ENCODE results near the gene TK1.

The TK1 gene

DNA sequence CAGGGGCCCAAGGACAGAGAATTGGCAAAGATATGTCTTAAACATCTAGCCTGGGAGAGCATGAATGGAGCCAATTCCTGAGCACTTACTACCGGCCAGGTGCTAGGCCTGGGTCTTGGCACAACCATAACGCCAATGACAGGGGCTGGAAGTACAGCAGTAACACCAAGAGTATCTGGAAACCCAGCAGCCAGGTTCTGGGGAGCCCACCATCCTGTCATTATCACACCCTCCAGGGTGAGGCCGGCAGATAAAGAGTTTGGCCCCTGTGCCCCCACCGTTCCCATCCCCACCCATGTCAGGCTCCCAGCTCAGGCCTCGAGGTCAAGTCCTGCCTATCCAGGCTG, 56.8 kb downstream of the TK1 start:
- Histone ChIP-seq H3K4me1 (ENCODE audit: insufficient read depth, low read length) (peaks cover 82% of the 10 kb centered on the region), H2AFZ (ENCODE audit: low read depth, low read length) (no peak overlapping the region; the same call in 1 of the 2 replicates), H3K4me2 (ENCODE audit: insufficient read depth, low read length) (peak overlapping the region; percentile 94), H3K36me3 (ENCODE audit: insufficient read depth, low read length) (peaks cover 27% of the 10 kb centered on the region), H3K9ac (ENCODE audit: low read depth, low read length) (peak overlapping the region; percentile 70), H3K4me3 (ENCODE audit: low read depth in 1 of 2, low read length in 2 of 2) (peak overlapping the region in 1 of 2 experiments; percentile 71; a peak in 2 of 4 replicates), H3K27ac (ENCODE audit: low read length) (peak overlapping the region; percentile 97), H4K20me1 (ENCODE audit: insufficient read depth, low read length) (peaks cover 26% of the 10 kb centered on the region), H3K27me3 (ENCODE audit: insufficient read depth, low read length, poor library complexity) (no peaks in the 10 kb centered on the region), H3K9me3 (ENCODE audit: insufficient read depth, low read length, severe bottlenecking) (no peaks in the 10 kb centered on the region), H3K79me2 (ENCODE audit: insufficient read depth, low read length) (peaks cover 12% of the 10 kb centered on the region)
- no peak for DNase-seq
- peak; percentile 1 for ATAC-seq (ENCODE audit: insufficient read depth, low read depth)
- TF ChIP-seq CTCF (IDR thresholded peaks at IDR 0.05; ENCODE audit: borderline replicate concordance, extremely low read depth, low read length, poor library complexity, severe bottlenecking) (no peak), EZH2 (IDR thresholded peaks at IDR 0.05; ENCODE audit: borderline replicate concordance, low read depth, low read length, severe bottlenecking) (no peak)

DNA sequence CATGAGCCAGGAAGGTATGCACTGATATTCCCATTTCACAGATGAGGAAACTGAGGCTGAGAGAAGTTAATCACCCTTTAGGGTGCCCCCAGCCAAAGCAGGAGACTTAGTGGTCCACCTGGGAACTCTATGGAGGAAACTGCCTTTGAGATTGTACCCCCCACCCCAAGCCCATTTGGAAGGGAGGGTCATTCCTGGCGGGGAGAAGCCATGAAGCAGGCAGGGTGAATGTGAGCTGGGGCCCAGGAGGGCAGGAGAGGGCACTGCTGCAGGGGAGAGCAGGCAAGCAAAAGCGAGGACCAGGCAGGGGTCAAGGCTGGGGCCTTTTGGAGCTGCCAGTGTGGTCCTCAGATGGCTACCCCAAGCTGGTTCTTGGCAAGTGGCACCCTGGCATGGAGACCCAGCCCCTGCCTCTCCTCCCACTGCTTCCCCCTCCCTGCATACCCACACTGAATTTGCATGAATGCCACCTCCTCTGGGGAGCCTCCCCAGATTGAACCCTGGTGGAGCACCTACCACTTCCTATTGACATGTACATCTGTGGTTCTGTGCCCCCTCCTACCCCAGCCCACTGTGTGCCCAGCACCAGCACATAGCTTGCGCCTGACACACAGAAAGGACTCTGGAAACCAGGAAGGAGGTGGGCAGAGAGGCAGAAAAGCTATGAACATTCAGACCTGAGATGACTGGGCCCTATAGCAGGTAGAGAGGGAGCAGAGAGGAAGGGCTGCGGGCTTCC, 57.3 kb downstream of the TK1 start:
- peak overlapping the region; percentile 70 for H3K9ac ChIP-seq (ENCODE audit: low read depth, low read length)
- ATAC-seq (ENCODE audit: insufficient read depth, low read depth) (peak; percentile 3; the same call in 1 of the 3 replicates), DNase-seq (peak; percentile 75)
- peaks cover 22% of the 10 kb centered on the region for H3K36me3 ChIP-seq (ENCODE audit: insufficient read depth, low read length)
- no peak for TF ChIP-seq CTCF (IDR thresholded peaks at IDR 0.05; ENCODE audit: borderline replicate concordance, extremely low read depth, low read length, poor library complexity, severe bottlenecking)
- no peak for TF ChIP-seq EZH2 (IDR thresholded peaks at IDR 0.05; ENCODE audit: borderline replicate concordance, low read depth, low read length, severe bottlenecking)
- peak overlapping the region in 1 of 2 experiments; percentile 71; a peak in 2 of 4 replicates for H3K4me3 ChIP-seq (ENCODE audit: low read depth in 1 of 2, low read length in 2 of 2)
- H3K27ac ChIP-seq (ENCODE audit: low read length) = peak overlapping the region; percentile 97
- H3K79me2 ChIP-seq (ENCODE audit: insufficient read depth, low read length) = peaks cover 12% of the 10 kb centered on the region
- peaks cover 82% of the 10 kb centered on the region for H3K4me1 ChIP-seq (ENCODE audit: insufficient read depth, low read length)
- no peak overlapping the region for H2AFZ ChIP-seq (ENCODE audit: low read depth, low read length)
- H3K9me3 ChIP-seq (ENCODE audit: insufficient read depth, low read length, severe bottlenecking) = no peaks in the 10 kb centered on the region
- peak overlapping the region; percentile 94 for H3K4me2 ChIP-seq (ENCODE audit: insufficient read depth, low read length)
- no peaks in the 10 kb centered on the region for H3K27me3 ChIP-seq (ENCODE audit: insufficient read depth, low read length, poor library complexity)
- H4K20me1 ChIP-seq (ENCODE audit: insufficient read depth, low read length) = peaks cover 22% of the 10 kb centered on the region

DNA sequence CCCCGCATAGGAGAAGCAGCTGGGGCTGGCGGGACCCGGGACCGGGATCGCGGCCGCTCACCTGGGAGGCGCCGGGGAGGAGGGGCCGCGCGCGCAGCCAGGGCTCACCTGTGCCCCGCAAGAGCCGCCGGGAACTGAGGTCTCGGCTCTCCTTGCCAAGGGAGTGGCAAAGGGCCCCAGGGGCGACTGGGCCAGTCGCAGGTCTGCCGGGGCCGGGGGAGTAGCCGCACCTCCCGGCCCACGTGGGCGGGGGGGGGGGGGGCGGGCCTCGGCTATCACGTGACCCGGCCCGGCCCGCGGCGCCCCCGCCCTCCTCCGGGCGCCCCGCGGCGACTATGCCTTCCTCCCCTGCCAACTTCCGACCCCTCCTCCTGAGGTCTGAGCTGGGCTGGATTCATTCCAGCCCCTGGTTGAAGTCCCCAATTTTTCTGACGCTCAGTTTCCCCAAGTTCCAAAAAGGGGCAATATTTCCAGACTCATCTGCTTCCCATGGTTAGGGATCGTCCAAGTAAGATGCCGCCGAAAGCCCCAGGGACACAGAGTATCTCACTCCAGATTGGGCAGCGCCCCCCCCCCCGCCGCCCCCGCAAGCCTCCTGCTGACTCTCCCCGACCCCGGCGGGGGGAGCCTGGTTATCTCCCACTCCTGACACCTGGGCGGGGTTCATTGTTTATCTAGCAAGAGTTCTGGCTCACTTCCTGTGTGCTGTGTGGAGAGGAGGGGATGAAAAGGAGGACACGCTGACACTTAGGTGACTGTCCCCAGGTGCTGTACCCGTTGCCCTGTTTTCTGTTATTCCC, 58.1 kb downstream of the TK1 start, which contains the start of gene TMC6:
TMC6 (minus strand) TSS at position 205 of the 800 bp plus-strand sequence. CDS start 1,923 bp downstream, outside the sequence.
- peaks cover 15% of the 10 kb centered on the region for H4K20me1 ChIP-seq (ENCODE audit: insufficient read depth, low read length)
- H3K4me1 ChIP-seq (ENCODE audit: insufficient read depth, low read length) = peaks cover 78% of the 10 kb centered on the region
- TF ChIP-seq EZH2 (IDR thresholded peaks at IDR 0.05; ENCODE audit: borderline replicate concordance, low read depth, low read length, severe bottlenecking) (no peak), CTCF (IDR thresholded peaks at IDR 0.05; ENCODE audit: borderline replicate concordance, extremely low read depth, low read length, poor library complexity, severe bottlenecking) (no peak)
- DNase-seq = peak; percentile 83
- no peaks in the 10 kb centered on the region for H3K9me3 ChIP-seq (ENCODE audit: insufficient read depth, low read length, severe bottlenecking)
- H3K9ac ChIP-seq (ENCODE audit: low read depth, low read length) = peak within 1 kb of the TSS; percentile 70
- peak; percentile 24 for ATAC-seq (ENCODE audit: insufficient read depth, low read depth)
- peak within 1 kb of the TSS; percentile 97 for H3K27ac ChIP-seq (ENCODE audit: low read length)
- peaks cover 12% of the 10 kb centered on the region for H3K79me2 ChIP-seq (ENCODE audit: insufficient read depth, low read length)
- H2AFZ ChIP-seq (ENCODE audit: low read depth, low read length) = peak within 1 kb of the TSS; percentile 76
- H3K36me3 ChIP-seq (ENCODE audit: insufficient read depth, low read length) = peaks cover 18% of the 10 kb centered on the region
- peak within 1 kb of the TSS; percentile 94 for H3K4me2 ChIP-seq (ENCODE audit: insufficient read depth, low read length)
- H3K27me3 ChIP-seq (ENCODE audit: insufficient read depth, low read length, poor library complexity) = no peaks in the 10 kb centered on the region
- H3K4me3 ChIP-seq (ENCODE audit: low read depth in 1 of 2, low read length in 2 of 2) = peak within 1 kb of the TSS; percentile 35 to 71; a peak in 3 of 4 replicates

Data from DND-41 (cell line).